OCI-LY7 (cell line): ENCODE results near the gene TANC1. TPM values are rescaled to one million over a fixed set of nuclear protein-coding genes. Genes with fewer than 3 reads are reported as not detected.

ENCODE experiments used
- BruUV-seq: library from RNA; stranded (reverse); fragments of 400-500 nt; replicated peaks from 2 replicates; lab custom pipeline; 2021; lab: Mats Ljungman, UMichigan
- CTCF ChIA-PET: fragments of 300-600 bp; sonication (Branson Sonifier 250); formaldehyde crosslinking; loops from one replicate; lab custom pipeline; 2022; ENCODE audit warnings: antibody characterized with exemption; ENCODE audit not compliant: unreplicated experiment; lab: Charles Lee
- POLR2A ChIA-PET: fragments of 300-600 bp; sonication (Branson Sonifier 250); formaldehyde crosslinking; loops from one replicate; lab custom pipeline; 2022; ENCODE audit warnings: antibody characterized with exemption; lab: Charles Lee
- DNase-seq: peaks from one replicate; pipeline ENCODE4 v3.0.0-alpha.2; 2015; ENCODE audit warnings: low spot score
- H2AFZ ChIP-seq: fragments of 200-600 bp; sonication (generic), shearing (Covaris generic); 2 replicates; pipeline ENCODE4 v1.6.1; 2014; ENCODE audit warnings: mild to moderate bottlenecking, antibody characterized with exemption, low read length, moderate library complexity
- H3K27ac ChIP-seq: fragments of 200-600 bp; sonication (generic); 2 replicates; pipeline ENCODE4 v1.5.1; 2014; ENCODE audit warnings: mixed run types, low read depth, mild to moderate bottlenecking, moderate library complexity, low read length, inconsistent platforms; ENCODE audit not compliant: poor library complexity, severe bottlenecking
- H3K36me3 ChIP-seq: fragments of 200-600 bp; sonication (generic); 2 replicates; pipeline ENCODE4 v1.6.1; 2014; ENCODE audit warnings: mild to moderate bottlenecking, antibody characterized with exemption, low read length, moderate library complexity, mixed read lengths; ENCODE audit not compliant: insufficient read depth
- H3K4me1 ChIP-seq: fragments of 200-600 bp; sonication (generic); 2 replicates; pipeline ENCODE4 v1.5.1; 2014; ENCODE audit warnings: mild to moderate bottlenecking, low read length; ENCODE audit not compliant: insufficient read depth, poor library complexity, severe bottlenecking
- H3K4me2 ChIP-seq: fragments of 200-600 bp; sonication (generic); 2 replicates; pipeline ENCODE4 v1.6.1; 2014; ENCODE audit warnings: mild to moderate bottlenecking, low read length
- H3K4me3 ChIP-seq: fragments of 200-600 bp; sonication (generic); 2 replicates; pipeline ENCODE4 v1.5.1; 2014; ENCODE audit warnings: mild to moderate bottlenecking, low read depth, low read length; ENCODE audit not compliant: poor library complexity, severe bottlenecking
- H3K79me2 ChIP-seq: fragments of 200-600 bp; sonication (generic); 2 replicates; pipeline ENCODE4 v1.6.1; 2016; ENCODE audit warnings: low read depth, mild to moderate bottlenecking, low read length, moderate library complexity, mixed read lengths; ENCODE audit not compliant: insufficient read depth
- H3K9me2 ChIP-seq: fragments of 200-600 bp; sonication (generic); 2 replicates; pipeline ENCODE4 v1.6.1; 2016; ENCODE audit warnings: mild to moderate bottlenecking, low read length, mixed read lengths; ENCODE audit not compliant: insufficient read depth
- H3K9me3 ChIP-seq: fragments of 200-600 bp; sonication (generic); 2 replicates; pipeline ENCODE4 v1.6.1; 2014; ENCODE audit warnings: mild to moderate bottlenecking, mixed run types, low read length, mixed read lengths
- H4K20me1 ChIP-seq: fragments of 200-600 bp; sonication (generic); 2 replicates; pipeline ENCODE4 v1.6.1; 2014; ENCODE audit warnings: mild to moderate bottlenecking, antibody characterized with exemption, low read length, moderate library complexity, mixed read lengths; ENCODE audit not compliant: insufficient read depth
- EZH2phosphoT487 ChIP-seq: fragments of 200-600 bp; sonication (generic); IDR thresholded peaks from 2 replicates; pipeline ENCODE4 v1.6.1; 2018; ENCODE audit warnings: low read depth, borderline replicate concordance, mild to moderate bottlenecking, mixed run types, antibody characterized with exemption, low read length, moderate library complexity, mixed read lengths
- intact Hi-C: fragments of 100-400 bp; cut with micrococcal nuclease; formaldehyde crosslinking; loops from one replicate; pipeline ENCODE4 v1.10.0; 2022; ENCODE audit not compliant: unreplicated experiment
- total RNA-seq, 2 experiments: library from RNA; depleted of rRNA in 1 of 2; stranded (reverse); fragments of >200 nt in 1 of 2; shearing (Covaris generic) in 1 of 2; gene quantifications; 2 replicates each; pipeline ENCODE4 v1.2.3, GENCODE V29; 2014 to 2022
- TF ChIP-seq, protein P1 (sequence below): fragments of 200-600 bp; sonication (generic); conservative IDR thresholded peaks from 2 replicates; pipeline ENCODE4 v1.5.1; 2014; ENCODE audit warnings: mild to moderate bottlenecking, antibody characterized with exemption, low read length, moderate library complexity, mixed read lengths

The TANC1 gene
- total RNA-seq, 2 experiments from 2014 or later: 0.04 TPM; not detected in 1

DNA sequence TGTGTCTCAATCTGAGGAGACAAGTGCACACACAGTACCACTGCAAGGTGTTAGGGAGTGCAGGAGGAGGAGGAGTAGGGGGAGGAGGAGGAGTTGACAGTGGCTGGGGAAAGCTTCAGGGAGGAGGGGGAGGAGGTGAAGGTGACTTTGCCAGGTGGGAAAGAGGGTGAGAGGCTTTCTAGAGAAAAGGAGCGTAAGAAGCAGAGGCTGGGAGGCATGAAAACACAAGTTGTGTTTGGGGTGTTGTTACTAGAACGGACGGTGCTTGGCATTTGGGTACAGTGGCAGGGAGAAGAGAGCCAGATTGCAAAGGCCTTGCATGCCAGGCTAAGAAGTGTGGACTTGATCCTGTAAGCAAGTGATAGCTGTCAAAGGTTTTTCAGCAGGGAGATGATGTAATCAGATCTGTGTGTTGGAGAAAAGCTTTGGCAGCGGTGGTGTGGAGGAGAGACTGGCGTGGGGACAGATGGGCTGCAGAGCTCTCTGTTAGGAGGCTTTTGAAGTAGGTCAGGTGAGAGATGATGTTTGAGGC, 16.2 kb downstream of the TANC1 start:
- BruUV-seq: no TSS peak
- Histone ChIP-seq H3K79me2 (no peaks in the 10 kb centered on the region), H3K9me3 (no peaks in the 10 kb centered on the region)

DNA sequence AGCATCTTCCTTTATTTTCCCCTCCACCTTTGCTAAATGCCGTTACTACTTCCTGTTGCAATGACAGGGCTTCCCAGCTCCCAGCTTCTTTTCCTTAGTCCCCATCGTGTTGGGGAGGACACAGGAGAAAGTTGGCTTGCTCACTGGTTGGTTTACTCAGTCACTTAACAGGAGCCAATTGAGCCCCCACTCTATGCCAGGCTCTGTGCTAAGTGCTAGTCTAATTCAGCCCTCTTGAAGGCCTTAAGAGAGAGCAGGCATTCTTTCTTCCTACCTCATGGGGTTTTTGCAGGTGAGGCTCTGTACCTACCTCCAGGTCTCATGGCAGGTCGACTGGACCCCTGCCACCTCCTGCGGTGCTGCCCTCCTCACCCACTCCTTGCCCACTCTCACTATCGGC, 20.1 kb downstream of the TANC1 start:
- Histone ChIP-seq H3K9me3 (no peaks in the 10 kb centered on the region), H3K4me3 (no peak overlapping the region), H3K79me2 (no peaks in the 10 kb centered on the region), H2AFZ (no peak overlapping the region), H3K4me1 (no peaks in the 10 kb centered on the region), H3K36me3 (no peaks in the 10 kb centered on the region), H3K4me2 (no peak overlapping the region), H3K27ac (no peak overlapping the region), H3K9me2 (no peaks in the 10 kb centered on the region), H4K20me1 (no peaks in the 10 kb centered on the region)
- BruUV-seq: no TSS peak
- intact Hi-C loops: no loop called here
- ChIA-PET POLR2A (no interaction called here), CTCF (no interaction called here)
- TF ChIP-seq EZH2phosphoT487: no peak
- TF ChIP-seq, protein P1, sequence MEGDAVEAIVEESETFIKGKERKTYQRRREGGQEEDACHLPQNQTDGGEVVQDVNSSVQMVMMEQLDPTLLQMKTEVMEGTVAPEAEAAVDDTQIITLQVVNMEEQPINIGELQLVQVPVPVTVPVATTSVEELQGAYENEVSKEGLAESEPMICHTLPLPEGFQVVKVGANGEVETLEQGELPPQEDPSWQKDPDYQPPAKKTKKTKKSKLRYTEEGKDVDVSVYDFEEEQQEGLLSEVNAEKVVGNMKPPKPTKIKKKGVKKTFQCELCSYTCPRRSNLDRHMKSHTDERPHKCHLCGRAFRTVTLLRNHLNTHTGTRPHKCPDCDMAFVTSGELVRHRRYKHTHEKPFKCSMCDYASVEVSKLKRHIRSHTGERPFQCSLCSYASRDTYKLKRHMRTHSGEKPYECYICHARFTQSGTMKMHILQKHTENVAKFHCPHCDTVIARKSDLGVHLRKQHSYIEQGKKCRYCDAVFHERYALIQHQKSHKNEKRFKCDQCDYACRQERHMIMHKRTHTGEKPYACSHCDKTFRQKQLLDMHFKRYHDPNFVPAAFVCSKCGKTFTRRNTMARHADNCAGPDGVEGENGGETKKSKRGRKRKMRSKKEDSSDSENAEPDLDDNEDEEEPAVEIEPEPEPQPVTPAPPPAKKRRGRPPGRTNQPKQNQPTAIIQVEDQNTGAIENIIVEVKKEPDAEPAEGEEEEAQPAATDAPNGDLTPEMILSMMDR: no peak
- no peak for DNase-seq

More for the DNA sequence above, 16.2 kb downstream of the TANC1 start:
- DNase-seq: no peak
- H2AFZ ChIP-seq: no peak overlapping the region
- ChIA-PET CTCF (no interaction called here), POLR2A (interaction anchor here (0.5 to 0.9 kb wide), 2 partner anchors 14 to 226 kb away, joined by 3 read pairs; no protein-coding TSS in a partner anchor)
- TF ChIP-seq, protein P1: no peak
- no peak for TF ChIP-seq EZH2phosphoT487
- no peak overlapping the region for H3K4me3 ChIP-seq
- no peaks in the 10 kb centered on the region for H4K20me1 ChIP-seq
- no peaks in the 10 kb centered on the region for H3K9me2 ChIP-seq
- H3K36me3 ChIP-seq: no peaks in the 10 kb centered on the region
- no peaks in the 10 kb centered on the region for H3K4me1 ChIP-seq
- no peak overlapping the region for H3K4me2 ChIP-seq
- H3K27ac ChIP-seq: no peak overlapping the region
- intact Hi-C loops: no loop called here

DNA sequence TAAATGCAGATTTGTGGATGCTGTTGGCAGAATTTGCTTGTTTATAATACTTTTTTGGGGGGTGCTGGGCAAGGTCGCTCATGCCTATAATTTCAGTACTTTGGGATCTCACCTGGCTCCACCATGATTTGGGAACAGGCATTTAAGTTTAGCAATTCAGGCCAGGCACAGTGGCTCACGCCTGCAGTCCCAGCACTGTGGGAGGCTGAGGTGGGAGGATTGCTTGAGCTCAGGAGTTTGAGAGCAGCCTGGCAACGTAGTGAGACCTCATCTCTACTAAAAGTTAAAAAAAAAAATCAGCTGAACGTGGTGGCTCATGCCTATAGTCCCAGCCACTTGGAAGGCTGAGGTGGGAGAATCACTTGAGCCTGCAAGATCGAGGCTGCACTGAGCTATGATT, 20.7 kb downstream of the TANC1 start:
- ChIA-PET POLR2A (interaction anchor here (0.6 to 0.7 kb wide), 2 partner anchors 356 to 913 kb away, joined by 3 to 6 read pairs; no protein-coding TSS in a partner anchor), CTCF (no interaction called here)
- H3K4me2 ChIP-seq: no peak overlapping the region

More for the DNA sequence above, 20.7 kb downstream of the TANC1 start:
- Histone ChIP-seq H3K4me3 (no peak overlapping the region), H3K9me2 (no peaks in the 10 kb centered on the region), H3K79me2 (no peaks in the 10 kb centered on the region), H3K4me1 (no peaks in the 10 kb centered on the region), H2AFZ (no peak overlapping the region), H3K36me3 (no peaks in the 10 kb centered on the region), H3K27ac (no peak overlapping the region), H3K9me3 (no peaks in the 10 kb centered on the region), H4K20me1 (no peaks in the 10 kb centered on the region)
- intact Hi-C loops: no loop called here
- DNase-seq: no peak
- no TSS peak for BruUV-seq
- no peak for TF ChIP-seq EZH2phosphoT487
- TF ChIP-seq, protein P1: no peak
